Osteoblast (primary cell): ENCODE measurements around the gene HDAC6. TPM values are rescaled to one million over a fixed set of nuclear protein-coding genes. Genes with fewer than 3 reads are reported as not detected.

Experiments
- DNase-seq: peaks from one replicate; pipeline ENCODE4 v3.0.0; 2011; ENCODE audit warnings: low spot score, mixed read lengths; ENCODE audit not compliant: insufficient read length; ENCODE audit errors: missing footprints
- H2AFZ ChIP-seq: 2 replicates; pipeline ENCODE4 v1.6.0; 2011; ENCODE audit warnings: mild to moderate bottlenecking, low read length
- H3K27ac ChIP-seq: 2 replicates; pipeline ENCODE4 v1.5.1; 2011; ENCODE audit warnings: mild to moderate bottlenecking, low read depth, low read length, moderate library complexity
- H3K27me3 ChIP-seq: 2 replicates; pipeline ENCODE4 v1.6.0; 2012; ENCODE audit warnings: mild to moderate bottlenecking, control low read depth, inconsistent platforms, low read length, moderate library complexity; ENCODE audit not compliant: insufficient read depth
- H3K36me3 ChIP-seq: 2 replicates; pipeline ENCODE4 v1.5.1; 2011; ENCODE audit warnings: mild to moderate bottlenecking, low read length, control low read depth, moderate library complexity; ENCODE audit not compliant: insufficient read depth
- H3K4me1 ChIP-seq: 2 replicates; pipeline ENCODE4 v1.5.1; 2011; ENCODE audit warnings: mild to moderate bottlenecking, low read length, control low read depth, moderate library complexity; ENCODE audit not compliant: insufficient read depth
- H3K4me2 ChIP-seq: 2 replicates; pipeline ENCODE4 v1.6.0; 2011; ENCODE audit warnings: mild to moderate bottlenecking, low read length; ENCODE audit not compliant: insufficient read depth
- H3K4me3 ChIP-seq: fragments of 200-600 bp; sonication (generic); 3 replicates; pipeline ENCODE4 v1.5.1; 2012; ENCODE audit warnings: mild to moderate bottlenecking, low read length, inconsistent platforms; ENCODE audit not compliant: insufficient read depth
- H3K79me2 ChIP-seq: 2 replicates; pipeline ENCODE4 v1.6.0; 2012; ENCODE audit warnings: mild to moderate bottlenecking, low read length, control low read depth, inconsistent platforms; ENCODE audit not compliant: insufficient read depth
- H3K9me3 ChIP-seq: 2 replicates; pipeline ENCODE4 v1.5.1; 2011; ENCODE audit warnings: low read depth, low read length, control low read depth
- H4K20me1 ChIP-seq: 2 replicates; pipeline ENCODE4 v1.6.0; 2012; ENCODE audit warnings: mild to moderate bottlenecking, low read length, control low read depth; ENCODE audit not compliant: insufficient read depth
- total RNA-seq: library from RNA; depleted of rRNA; stranded (reverse); fragments of >200 nt; gene quantifications from 2 replicates; pipeline ENCODE4 v1.2.3, GENCODE V29; 2012
- TF ChIP-seq, protein P1 (sequence below): IDR thresholded peaks from 2 replicates; pipeline ENCODE4 v1.5.1; 2011; ENCODE audit warnings: mild to moderate bottlenecking, low read depth, low read length, moderate library complexity; ENCODE audit errors: extremely low read depth

HDAC6 gene
- total RNA-seq, 1 donor = 30.4 TPM

DNA sequence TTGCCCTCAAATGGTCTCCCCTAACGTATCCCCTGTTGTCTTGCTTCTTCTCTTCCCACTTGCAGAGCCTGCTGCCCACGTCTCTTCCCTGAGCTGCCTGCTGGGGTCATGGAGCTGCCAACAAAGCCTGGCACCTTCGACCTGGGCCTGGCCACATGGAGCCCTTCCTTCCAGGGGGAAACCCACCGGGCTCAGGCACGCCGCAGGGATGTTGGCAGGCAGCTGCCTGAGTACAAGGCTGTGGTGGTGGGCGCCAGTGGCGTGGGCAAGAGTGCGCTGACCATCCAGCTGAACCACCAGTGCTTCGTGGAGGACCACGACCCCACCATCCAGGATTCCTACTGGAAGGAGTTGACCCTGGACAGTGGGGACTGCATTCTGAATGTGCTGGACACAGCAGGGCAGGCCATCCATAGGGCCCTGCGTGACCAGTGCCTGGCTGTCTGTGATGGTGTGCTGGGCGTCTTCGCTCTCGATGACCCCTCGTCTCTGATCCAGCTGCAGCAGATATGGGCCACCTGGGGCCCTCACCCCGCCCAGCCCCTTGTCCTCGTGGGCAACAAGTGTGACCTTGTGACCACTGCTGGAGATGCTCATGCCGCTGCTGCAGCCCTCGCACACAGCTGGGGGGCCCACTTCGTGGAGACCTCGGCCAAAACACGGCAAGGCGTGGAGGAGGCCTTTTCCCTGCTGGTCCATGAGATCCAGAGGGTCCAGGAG lies 27.3 kb downstream of the HDAC6 start:
- no peak overlapping the region for H3K4me3 ChIP-seq

DNA sequence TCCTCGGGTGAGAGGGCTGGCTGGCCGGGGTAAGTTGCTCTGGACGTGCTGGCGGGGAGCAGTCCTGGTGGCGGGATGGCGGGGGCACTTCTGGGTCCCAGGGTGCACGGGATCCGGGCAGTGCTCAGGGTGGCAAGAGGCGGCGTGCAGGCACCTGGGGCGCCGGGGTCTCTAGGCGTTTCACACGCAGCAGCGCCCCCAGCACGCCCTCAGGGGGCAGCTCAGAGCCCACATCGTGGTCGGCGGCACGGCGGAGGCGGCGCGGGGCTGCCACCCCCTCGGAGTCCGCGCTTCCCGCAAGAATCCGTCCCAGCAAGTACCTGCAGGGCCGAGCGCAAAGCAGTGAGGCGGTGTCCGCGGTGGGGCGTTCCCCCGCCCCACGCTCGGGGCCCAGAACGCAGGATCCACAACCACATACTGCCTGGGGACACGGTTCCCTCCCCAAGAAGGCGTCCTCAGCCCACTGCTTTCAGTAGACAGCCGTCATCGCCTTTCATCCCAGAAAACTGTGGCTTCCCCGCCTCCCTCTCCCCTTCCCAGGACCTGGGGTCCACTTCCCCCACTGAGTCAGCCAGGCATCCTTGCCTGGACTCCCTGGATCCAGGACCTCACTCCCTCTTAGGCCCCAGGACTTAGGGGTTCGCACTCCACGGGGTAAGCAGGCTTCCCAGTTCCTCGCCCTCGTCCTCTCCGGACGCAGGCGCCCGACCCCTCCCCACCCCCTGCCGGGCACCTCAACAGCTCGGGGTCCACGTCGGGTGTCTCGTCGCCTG lies 29.5 kb downstream of the HDAC6 start:
- no peaks in the 10 kb centered on the region for H3K4me1 ChIP-seq
- no peaks in the 10 kb centered on the region for H3K79me2 ChIP-seq
- TF ChIP-seq, protein P1, sequence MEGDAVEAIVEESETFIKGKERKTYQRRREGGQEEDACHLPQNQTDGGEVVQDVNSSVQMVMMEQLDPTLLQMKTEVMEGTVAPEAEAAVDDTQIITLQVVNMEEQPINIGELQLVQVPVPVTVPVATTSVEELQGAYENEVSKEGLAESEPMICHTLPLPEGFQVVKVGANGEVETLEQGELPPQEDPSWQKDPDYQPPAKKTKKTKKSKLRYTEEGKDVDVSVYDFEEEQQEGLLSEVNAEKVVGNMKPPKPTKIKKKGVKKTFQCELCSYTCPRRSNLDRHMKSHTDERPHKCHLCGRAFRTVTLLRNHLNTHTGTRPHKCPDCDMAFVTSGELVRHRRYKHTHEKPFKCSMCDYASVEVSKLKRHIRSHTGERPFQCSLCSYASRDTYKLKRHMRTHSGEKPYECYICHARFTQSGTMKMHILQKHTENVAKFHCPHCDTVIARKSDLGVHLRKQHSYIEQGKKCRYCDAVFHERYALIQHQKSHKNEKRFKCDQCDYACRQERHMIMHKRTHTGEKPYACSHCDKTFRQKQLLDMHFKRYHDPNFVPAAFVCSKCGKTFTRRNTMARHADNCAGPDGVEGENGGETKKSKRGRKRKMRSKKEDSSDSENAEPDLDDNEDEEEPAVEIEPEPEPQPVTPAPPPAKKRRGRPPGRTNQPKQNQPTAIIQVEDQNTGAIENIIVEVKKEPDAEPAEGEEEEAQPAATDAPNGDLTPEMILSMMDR = no peak
- no peaks in the 10 kb centered on the region for H4K20me1 ChIP-seq
- peaks cover 20% of the 10 kb centered on the region for H3K27me3 ChIP-seq
- no peaks in the 10 kb centered on the region for H3K36me3 ChIP-seq
- DNase-seq = peak; percentile 69
- no peak overlapping the region for H3K27ac ChIP-seq
- H3K9me3 ChIP-seq = no peaks in the 10 kb centered on the region
- H3K4me3 ChIP-seq = no peak overlapping the region
- no peak overlapping the region for H3K4me2 ChIP-seq
- H2AFZ ChIP-seq = no peak overlapping the region

More for the DNA sequence above, 27.3 kb downstream of the HDAC6 start:
- H3K4me1 ChIP-seq = no peaks in the 10 kb centered on the region
- no peak overlapping the region for H3K4me2 ChIP-seq
- no peak overlapping the region for H3K27ac ChIP-seq
- H3K79me2 ChIP-seq = no peaks in the 10 kb centered on the region
- H3K9me3 ChIP-seq = no peaks in the 10 kb centered on the region
- H3K36me3 ChIP-seq = no peaks in the 10 kb centered on the region
- H3K27me3 ChIP-seq = peaks cover 15% of the 10 kb centered on the region
- peak; percentile 77 for DNase-seq
- TF ChIP-seq, protein P1 = no peak
- H2AFZ ChIP-seq = no peak overlapping the region
- H4K20me1 ChIP-seq = no peaks in the 10 kb centered on the region

DNA sequence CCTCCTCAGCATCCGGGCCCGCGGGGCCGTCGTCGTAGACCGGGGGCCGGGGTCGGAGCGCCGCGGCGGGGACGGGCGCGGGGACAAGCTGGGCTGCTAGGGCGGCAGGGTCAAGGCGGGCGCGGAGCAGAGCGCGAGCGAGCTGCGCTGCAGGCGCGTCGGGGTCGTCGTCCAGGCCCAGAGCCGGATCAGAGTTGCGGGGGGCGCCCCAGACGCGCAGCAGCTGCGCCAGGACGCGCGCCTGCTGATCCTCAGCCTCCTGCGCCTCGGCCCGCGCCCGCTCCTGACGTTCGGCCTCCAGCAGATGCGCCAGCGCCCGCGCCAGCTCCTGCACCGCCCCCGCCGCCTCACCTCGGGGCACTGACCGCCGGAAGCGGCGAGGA lies 30.0 kb downstream of the HDAC6 start:
- no peak overlapping the region for H2AFZ ChIP-seq
- DNase-seq = peak; percentile 71
- no peaks in the 10 kb centered on the region for H3K4me1 ChIP-seq
- H3K27me3 ChIP-seq = peaks cover 20% of the 10 kb centered on the region
- TF ChIP-seq, protein P1 = no peak
- no peaks in the 10 kb centered on the region for H3K36me3 ChIP-seq
- no peak overlapping the region for H3K4me3 ChIP-seq
- H4K20me1 ChIP-seq = no peaks in the 10 kb centered on the region
- H3K4me2 ChIP-seq = no peak overlapping the region
- H3K79me2 ChIP-seq = no peaks in the 10 kb centered on the region
- no peaks in the 10 kb centered on the region for H3K9me3 ChIP-seq
- no peak overlapping the region for H3K27ac ChIP-seq

DNA sequence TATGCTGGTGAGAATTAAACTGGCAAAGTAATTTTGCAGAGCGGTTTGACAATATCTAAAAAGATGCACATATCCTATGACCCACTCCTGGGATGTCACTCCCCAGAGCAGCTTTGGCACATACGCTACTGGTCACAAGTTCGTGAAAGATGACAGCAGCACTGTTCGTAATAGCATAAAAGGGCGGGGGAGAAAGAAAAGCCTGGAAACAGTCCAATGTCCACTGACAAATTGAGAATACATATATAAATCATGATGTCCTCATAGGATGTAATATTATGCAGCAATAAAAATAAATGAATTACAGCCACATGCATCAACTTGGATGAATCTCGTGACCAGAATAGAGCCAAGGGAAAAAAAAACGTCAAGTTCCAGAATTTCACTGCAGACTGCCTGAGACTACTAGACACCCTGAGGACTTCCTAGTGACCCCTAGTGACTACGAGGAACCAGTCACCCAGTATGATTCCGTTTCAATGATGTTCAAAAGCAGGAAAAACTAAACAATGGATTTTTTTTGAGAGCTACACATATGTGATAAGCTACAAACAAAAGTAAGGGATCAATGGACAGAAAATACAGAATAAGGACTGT lies 31.8 kb downstream of the HDAC6 start:
- Histone ChIP-seq H3K36me3 (no peaks in the 10 kb centered on the region), H4K20me1 (no peaks in the 10 kb centered on the region), H2AFZ (no peak overlapping the region), H3K9me3 (no peaks in the 10 kb centered on the region), H3K79me2 (no peaks in the 10 kb centered on the region), H3K4me1 (no peaks in the 10 kb centered on the region), H3K27me3 (peaks cover 20% of the 10 kb centered on the region), H3K27ac (no peak overlapping the region), H3K4me3 (no peak overlapping the region), H3K4me2 (no peak overlapping the region)
- TF ChIP-seq, protein P1 = no peak
- peak; percentile 66 for DNase-seq
